SK-N-SH treated with all-trans-retinoic acid at 6 μM for 48 hours (cell line): ENCODE data around the gene MYH9.

ENCODE experiments used
- GLIS3 ChIP-seq: fragments of 250-450 bp; sonication (Bioruptor Pico); IDR thresholded peaks from 2 replicates; pipeline ENCODE4 v1.5.0; 2020; ENCODE audit warnings: mild to moderate bottlenecking, moderate library complexity
- TOX ChIP-seq: fragments of 250-450 bp; sonication (Bioruptor Pico); IDR thresholded peaks from 2 replicates; pipeline ENCODE4 v1.8.0; 2021; ENCODE audit warnings: mild to moderate bottlenecking, moderate library complexity, borderline replicate concordance
- ZFP3 ChIP-seq: fragments of 250-450 bp; sonication (Bioruptor Pico); IDR thresholded peaks from 2 replicates; pipeline ENCODE4 v1.5.0; 2020; ENCODE audit warnings: mild to moderate bottlenecking, moderate library complexity
- ZNF8 ChIP-seq: fragments of 450-650 bp; formaldehyde crosslinking; IDR thresholded peaks from 2 replicates; pipeline ENCODE4 v1.5.0; 2020; ENCODE audit warnings: mild to moderate bottlenecking, moderate library complexity
- TF ChIP-seq, protein P1 (sequence below): fragments of 250-450 bp; sonication (Bioruptor Pico); IDR thresholded peaks from 2 replicates; pipeline ENCODE4 v1.8.0; 2020; ENCODE audit warnings: mild to moderate bottlenecking, moderate library complexity, borderline replicate concordance
- TF ChIP-seq, protein P2 (sequence below): fragments of 250-450 bp; sonication (Bioruptor Pico); IDR thresholded peaks from 2 replicates; pipeline ENCODE4 v1.5.1; 2020; ENCODE audit warnings: low read depth, mild to moderate bottlenecking, moderate library complexity

DNA sequence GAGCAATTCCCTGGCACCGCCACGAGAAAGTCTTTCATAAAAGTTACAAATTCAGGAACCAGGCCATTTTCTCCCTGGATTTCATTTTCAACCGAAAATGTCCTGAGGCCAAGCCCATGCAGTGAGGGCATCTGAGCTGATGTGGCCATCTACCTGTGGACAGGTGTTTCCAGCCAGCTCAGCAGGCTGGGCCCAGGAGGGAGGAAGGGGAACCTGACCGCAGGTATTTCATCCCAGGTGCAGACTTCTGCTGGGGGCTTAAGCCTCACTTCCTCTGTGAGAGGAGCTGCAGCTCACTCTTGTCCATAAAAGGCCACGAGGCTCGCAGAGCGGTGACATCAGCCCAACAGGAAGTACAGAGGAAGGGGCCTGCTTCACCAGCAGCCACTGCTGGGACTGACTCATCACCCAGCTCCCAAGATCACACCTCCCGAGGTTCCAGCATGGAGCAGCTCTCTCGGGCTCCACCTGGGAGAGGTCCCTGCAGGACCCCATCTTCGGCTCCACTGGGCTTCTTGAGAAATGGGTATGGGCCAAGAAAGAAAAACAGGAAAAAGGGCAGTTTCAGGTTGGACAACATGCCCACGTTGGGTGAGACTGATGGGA, 56.4 kb downstream of the MYH9 start:
- peak; percentile 44; the same call in 1 of the 2 replicates for TF ChIP-seq TOX
- peak; percentile 56 for TF ChIP-seq ZFP3
- TF ChIP-seq, protein P1, sequence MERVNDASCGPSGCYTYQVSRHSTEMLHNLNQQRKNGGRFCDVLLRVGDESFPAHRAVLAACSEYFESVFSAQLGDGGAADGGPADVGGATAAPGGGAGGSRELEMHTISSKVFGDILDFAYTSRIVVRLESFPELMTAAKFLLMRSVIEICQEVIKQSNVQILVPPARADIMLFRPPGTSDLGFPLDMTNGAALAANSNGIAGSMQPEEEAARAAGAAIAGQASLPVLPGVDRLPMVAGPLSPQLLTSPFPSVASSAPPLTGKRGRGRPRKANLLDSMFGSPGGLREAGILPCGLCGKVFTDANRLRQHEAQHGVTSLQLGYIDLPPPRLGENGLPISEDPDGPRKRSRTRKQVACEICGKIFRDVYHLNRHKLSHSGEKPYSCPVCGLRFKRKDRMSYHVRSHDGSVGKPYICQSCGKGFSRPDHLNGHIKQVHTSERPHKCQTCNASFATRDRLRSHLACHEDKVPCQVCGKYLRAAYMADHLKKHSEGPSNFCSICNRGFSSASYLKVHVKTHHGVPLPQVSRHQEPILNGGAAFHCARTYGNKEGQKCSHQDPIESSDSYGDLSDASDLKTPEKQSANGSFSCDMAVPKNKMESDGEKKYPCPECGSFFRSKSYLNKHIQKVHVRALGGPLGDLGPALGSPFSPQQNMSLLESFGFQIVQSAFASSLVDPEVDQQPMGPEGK (CRISPR knock-in tag): no peak
- TF ChIP-seq, protein P2, sequence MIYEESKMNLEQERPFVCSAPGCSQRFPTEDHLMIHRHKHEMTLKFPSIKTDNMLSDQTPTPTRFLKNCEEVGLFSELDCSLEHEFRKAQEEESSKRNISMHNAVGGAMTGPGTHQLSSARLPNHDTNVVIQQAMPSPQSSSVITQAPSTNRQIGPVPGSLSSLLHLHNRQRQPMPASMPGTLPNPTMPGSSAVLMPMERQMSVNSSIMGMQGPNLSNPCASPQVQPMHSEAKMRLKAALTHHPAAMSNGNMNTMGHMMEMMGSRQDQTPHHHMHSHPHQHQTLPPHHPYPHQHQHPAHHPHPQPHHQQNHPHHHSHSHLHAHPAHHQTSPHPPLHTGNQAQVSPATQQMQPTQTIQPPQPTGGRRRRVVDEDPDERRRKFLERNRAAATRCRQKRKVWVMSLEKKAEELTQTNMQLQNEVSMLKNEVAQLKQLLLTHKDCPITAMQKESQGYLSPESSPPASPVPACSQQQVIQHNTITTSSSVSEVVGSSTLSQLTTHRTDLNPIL (CRISPR knock-in tag): no peak
- TF ChIP-seq GLIS3: no peak
- no peak for TF ChIP-seq ZNF8 (CRISPR knock-in tag)
